GM23338 (cell line): ENCODE measurements around the gene PHGDH. TPM values are rescaled to one million over a fixed set of nuclear protein-coding genes. Genes with fewer than 3 reads are reported as not detected.

Experiments used
- ATAC-seq: fragments of 200-7000 bp; cut with Tn5 transposase; 3 replicates; pipeline ENCODE4 v1.9.1; 2020
- DNase-seq: peaks from one replicate; pipeline ENCODE4 v3.0.0-alpha.2; 2015; ENCODE audit warnings: low spot score
- H2AFZ ChIP-seq: fragments of 200-600 bp; sonication (generic); 2 replicates; pipeline ENCODE4 v1.8.0; 2016; ENCODE audit warnings: antibody characterized with exemption, mild to moderate bottlenecking, moderate library complexity
- H3F3A ChIP-seq: fragments of 200-600 bp; sonication (generic); replicated peaks from 2 replicates; pipeline ENCODE4 v1.8.0; 2017; ENCODE audit warnings: antibody characterized with exemption, mixed run types, low read depth
- H3K27ac ChIP-seq: fragments of 200-600 bp; sonication (generic); 2 replicates; pipeline ENCODE4 v1.6.1; 2016; ENCODE audit warnings: low read depth
- H3K27me3 ChIP-seq: fragments of 200-600 bp; sonication (generic); 2 replicates; pipeline ENCODE4 v1.8.0; 2016; ENCODE audit warnings: mild to moderate bottlenecking, mixed run types, moderate library complexity; ENCODE audit not compliant: insufficient read depth
- H3K36me3 ChIP-seq: fragments of 200-600 bp; sonication (generic); 2 replicates; pipeline ENCODE4 v1.8.0; 2016; ENCODE audit warnings: mild to moderate bottlenecking; ENCODE audit not compliant: insufficient read depth
- H3K4me1 ChIP-seq: fragments of 200-600 bp; sonication (generic); 2 replicates; pipeline ENCODE4 v1.8.0; 2016; ENCODE audit warnings: mild to moderate bottlenecking, moderate library complexity; ENCODE audit not compliant: insufficient read depth
- H3K4me2 ChIP-seq: fragments of 200-600 bp; sonication (generic); 2 replicates; pipeline ENCODE4 v1.7.1; 2017; ENCODE audit warnings: mixed run types
- H3K4me3 ChIP-seq: fragments of 200-600 bp; sonication (generic); 2 replicates; pipeline ENCODE4 v1.6.1; 2016; ENCODE audit warnings: mixed run types
- H3K79me2 ChIP-seq: fragments of 200-600 bp; sonication (generic); replicated peaks from 2 replicates; pipeline ENCODE4 v1.8.0; 2017; ENCODE audit warnings: mild to moderate bottlenecking; ENCODE audit not compliant: insufficient read depth
- H3K9me2 ChIP-seq: fragments of 200-600 bp; sonication (generic); 2 replicates; pipeline ENCODE4 v1.8.0; 2017; ENCODE audit not compliant: insufficient read depth
- H4K20me1 ChIP-seq: fragments of 200-600 bp; sonication (generic); replicated peaks from 2 replicates; pipeline ENCODE4 v1.8.0; 2017; ENCODE audit warnings: mild to moderate bottlenecking; ENCODE audit not compliant: insufficient read depth
- H3K27ac Mint-ChIP-seq: 2 replicates; pipeline ENCODE4 v1.8.0; 2020; ENCODE audit warnings: inconsistent platforms, mild to moderate bottlenecking, moderate library complexity, mixed read lengths
- H3K27me3 Mint-ChIP-seq: 3 replicates; pipeline ENCODE4 v1.8.0; 2022; ENCODE audit warnings: low read depth, mild to moderate bottlenecking, moderate library complexity, mixed read lengths, inconsistent platforms; ENCODE audit not compliant: insufficient read depth, poor library complexity
- H3K36me3 Mint-ChIP-seq: 3 replicates; pipeline ENCODE4 v1.8.0; 2021; ENCODE audit warnings: low read depth, mild to moderate bottlenecking, inconsistent platforms, moderate library complexity, mixed read lengths
- H3K4me1 Mint-ChIP-seq: 3 replicates; pipeline ENCODE4 v1.8.0; 2020; ENCODE audit warnings: mild to moderate bottlenecking, inconsistent platforms, mixed read lengths
- H3K4me3 Mint-ChIP-seq: 3 replicates; pipeline ENCODE4 v1.8.0; 2021; ENCODE audit warnings: moderate library complexity, mild to moderate bottlenecking, inconsistent platforms, mixed read lengths
- H3K9me3 Mint-ChIP-seq: 3 replicates; pipeline ENCODE4 v1.8.0; 2020; ENCODE audit warnings: moderate library complexity, mild to moderate bottlenecking, inconsistent platforms, mixed read lengths
- CREB1 ChIP-seq: fragments of 250-450 bp; sonication (Bioruptor Pico); IDR thresholded peaks from 2 replicates; pipeline ENCODE4 v1.5.0; 2020; ENCODE audit warnings: low read depth, mild to moderate bottlenecking, moderate library complexity
- ETS1 ChIP-seq: IDR thresholded peaks from 2 replicates; pipeline ENCODE4 v1.6.1; 2016; ENCODE audit warnings: antibody characterized with exemption
- EZH2 ChIP-seq: fragments of 200-600 bp; sonication (generic); IDR thresholded peaks from one replicate; pipeline ENCODE4 v1.8.0; 2017; ENCODE audit warnings: antibody characterized with exemption, mild to moderate bottlenecking, low read depth; ENCODE audit not compliant: unreplicated experiment
- EZH2phosphoT487 ChIP-seq: fragments of 200-600 bp; sonication (generic); IDR thresholded peaks from one replicate; pipeline ENCODE4 v1.8.1; 2018; ENCODE audit warnings: antibody characterized with exemption; ENCODE audit not compliant: unreplicated experiment
- JUNB ChIP-seq: IDR thresholded peaks from one replicate; pipeline ENCODE4 v1.6.1; 2016; ENCODE audit warnings: antibody characterized with exemption; ENCODE audit not compliant: unreplicated experiment
- NANOG ChIP-seq: IDR thresholded peaks from 2 replicates; pipeline ENCODE4 v1.6.1; 2016; ENCODE audit warnings: antibody characterized with exemption, borderline replicate concordance
- POLR2AphosphoS5 ChIP-seq: IDR thresholded peaks from 2 replicates; pipeline ENCODE4 v1.6.1; 2016; ENCODE audit warnings: antibody characterized with exemption, low read depth
- REST ChIP-seq: IDR thresholded peaks from one replicate; pipeline ENCODE4 v1.6.1; 2018; ENCODE audit warnings: antibody characterized with exemption; ENCODE audit not compliant: unreplicated experiment
- STAT1 ChIP-seq: IDR thresholded peaks from one replicate; pipeline ENCODE4 v1.6.1; 2016; ENCODE audit warnings: antibody characterized with exemption; ENCODE audit not compliant: unreplicated experiment
- ZNF114 ChIP-seq: fragments of 250-450 bp; sonication (Bioruptor Pico); IDR thresholded peaks from 2 replicates; pipeline ENCODE4 v1.5.0; 2020; ENCODE audit warnings: mild to moderate bottlenecking, moderate library complexity
- ZNF331 ChIP-seq: fragments of 250-450 bp; sonication (Bioruptor Pico); IDR thresholded peaks from 2 replicates; pipeline ENCODE4 v1.5.0; 2020; ENCODE audit warnings: low read depth, mild to moderate bottlenecking, moderate library complexity
- polyA plus RNA-seq: library from polyadenylated mRNA; unstranded; fragments of >200 nt; fragmentation: Nextera tagmentation; extraction: Ambion mirVana; gene quantifications from 2 replicates; pipeline ENCODE4 v1.2.1, GENCODE V29; 2016
- total RNA-seq: library from RNA; depleted of rRNA; stranded (reverse); fragments of >200 nt; shearing (Covaris generic); gene quantifications from 2 replicates; pipeline ENCODE4 v1.2.3, GENCODE V29; 2014
- TF ChIP-seq, protein P1 (sequence below), 2 experiments: fragments of 200-600 bp in 1 of 2; sonication (generic) in 1 of 2; conservative IDR thresholded peaks; 2 replicates each; pipeline versions ENCODE4 v1.5.1 to v1.6.1; 2016 to 2017; ENCODE audit warnings: antibody characterized with exemption in 2 of 2, low read depth in 2 of 2, mild to moderate bottlenecking in 2 of 2, moderate library complexity in 1 of 2
- TF ChIP-seq, protein P2 (sequence below): fragments of 250-450 bp; sonication (Bioruptor Pico); IDR thresholded peaks from 2 replicates; pipeline ENCODE4 v1.5.0; 2020; ENCODE audit warnings: mild to moderate bottlenecking, moderate library complexity

The PHGDH gene
- total and polyA plus RNA-seq, 2 experiments from 2014 or later: 612 to 885 TPM

- H3K27me3 ChIP-seq: no peaks in the 10 kb centered on the region
- Mint-ChIP-seq H3K4me1 (peaks cover 6% of the 10 kb centered on the region; the same call in 2 of the 3 replicates), H3K9me3 (no peaks in the 10 kb centered on the region), H3K36me3 (no peaks in the 10 kb centered on the region), H3K4me3 (no peak overlapping the region), H3K27ac (no peak overlapping the region), H3K27me3 (no peaks in the 10 kb centered on the region)
- ATAC-seq: no peak
- TF ChIP-seq, protein P1, sequence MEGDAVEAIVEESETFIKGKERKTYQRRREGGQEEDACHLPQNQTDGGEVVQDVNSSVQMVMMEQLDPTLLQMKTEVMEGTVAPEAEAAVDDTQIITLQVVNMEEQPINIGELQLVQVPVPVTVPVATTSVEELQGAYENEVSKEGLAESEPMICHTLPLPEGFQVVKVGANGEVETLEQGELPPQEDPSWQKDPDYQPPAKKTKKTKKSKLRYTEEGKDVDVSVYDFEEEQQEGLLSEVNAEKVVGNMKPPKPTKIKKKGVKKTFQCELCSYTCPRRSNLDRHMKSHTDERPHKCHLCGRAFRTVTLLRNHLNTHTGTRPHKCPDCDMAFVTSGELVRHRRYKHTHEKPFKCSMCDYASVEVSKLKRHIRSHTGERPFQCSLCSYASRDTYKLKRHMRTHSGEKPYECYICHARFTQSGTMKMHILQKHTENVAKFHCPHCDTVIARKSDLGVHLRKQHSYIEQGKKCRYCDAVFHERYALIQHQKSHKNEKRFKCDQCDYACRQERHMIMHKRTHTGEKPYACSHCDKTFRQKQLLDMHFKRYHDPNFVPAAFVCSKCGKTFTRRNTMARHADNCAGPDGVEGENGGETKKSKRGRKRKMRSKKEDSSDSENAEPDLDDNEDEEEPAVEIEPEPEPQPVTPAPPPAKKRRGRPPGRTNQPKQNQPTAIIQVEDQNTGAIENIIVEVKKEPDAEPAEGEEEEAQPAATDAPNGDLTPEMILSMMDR (conservative IDR thresholded peaks at IDR 0.05; ENCODE audit: low read depth in 2 of 2): no peak
- TF ChIP-seq NANOG (no peak), EZH2phosphoT487 (no peak), JUNB (no peak), ZNF331 (CRISPR knock-in tag) (no peak), STAT1 (no peak), POLR2AphosphoS5 (no peak), ZNF114 (CRISPR knock-in tag) (no peak), CREB1 (CRISPR knock-in tag) (no peak), EZH2 (no peak), ETS1 (no peak), REST (no peak)
- TF ChIP-seq, protein P2, sequence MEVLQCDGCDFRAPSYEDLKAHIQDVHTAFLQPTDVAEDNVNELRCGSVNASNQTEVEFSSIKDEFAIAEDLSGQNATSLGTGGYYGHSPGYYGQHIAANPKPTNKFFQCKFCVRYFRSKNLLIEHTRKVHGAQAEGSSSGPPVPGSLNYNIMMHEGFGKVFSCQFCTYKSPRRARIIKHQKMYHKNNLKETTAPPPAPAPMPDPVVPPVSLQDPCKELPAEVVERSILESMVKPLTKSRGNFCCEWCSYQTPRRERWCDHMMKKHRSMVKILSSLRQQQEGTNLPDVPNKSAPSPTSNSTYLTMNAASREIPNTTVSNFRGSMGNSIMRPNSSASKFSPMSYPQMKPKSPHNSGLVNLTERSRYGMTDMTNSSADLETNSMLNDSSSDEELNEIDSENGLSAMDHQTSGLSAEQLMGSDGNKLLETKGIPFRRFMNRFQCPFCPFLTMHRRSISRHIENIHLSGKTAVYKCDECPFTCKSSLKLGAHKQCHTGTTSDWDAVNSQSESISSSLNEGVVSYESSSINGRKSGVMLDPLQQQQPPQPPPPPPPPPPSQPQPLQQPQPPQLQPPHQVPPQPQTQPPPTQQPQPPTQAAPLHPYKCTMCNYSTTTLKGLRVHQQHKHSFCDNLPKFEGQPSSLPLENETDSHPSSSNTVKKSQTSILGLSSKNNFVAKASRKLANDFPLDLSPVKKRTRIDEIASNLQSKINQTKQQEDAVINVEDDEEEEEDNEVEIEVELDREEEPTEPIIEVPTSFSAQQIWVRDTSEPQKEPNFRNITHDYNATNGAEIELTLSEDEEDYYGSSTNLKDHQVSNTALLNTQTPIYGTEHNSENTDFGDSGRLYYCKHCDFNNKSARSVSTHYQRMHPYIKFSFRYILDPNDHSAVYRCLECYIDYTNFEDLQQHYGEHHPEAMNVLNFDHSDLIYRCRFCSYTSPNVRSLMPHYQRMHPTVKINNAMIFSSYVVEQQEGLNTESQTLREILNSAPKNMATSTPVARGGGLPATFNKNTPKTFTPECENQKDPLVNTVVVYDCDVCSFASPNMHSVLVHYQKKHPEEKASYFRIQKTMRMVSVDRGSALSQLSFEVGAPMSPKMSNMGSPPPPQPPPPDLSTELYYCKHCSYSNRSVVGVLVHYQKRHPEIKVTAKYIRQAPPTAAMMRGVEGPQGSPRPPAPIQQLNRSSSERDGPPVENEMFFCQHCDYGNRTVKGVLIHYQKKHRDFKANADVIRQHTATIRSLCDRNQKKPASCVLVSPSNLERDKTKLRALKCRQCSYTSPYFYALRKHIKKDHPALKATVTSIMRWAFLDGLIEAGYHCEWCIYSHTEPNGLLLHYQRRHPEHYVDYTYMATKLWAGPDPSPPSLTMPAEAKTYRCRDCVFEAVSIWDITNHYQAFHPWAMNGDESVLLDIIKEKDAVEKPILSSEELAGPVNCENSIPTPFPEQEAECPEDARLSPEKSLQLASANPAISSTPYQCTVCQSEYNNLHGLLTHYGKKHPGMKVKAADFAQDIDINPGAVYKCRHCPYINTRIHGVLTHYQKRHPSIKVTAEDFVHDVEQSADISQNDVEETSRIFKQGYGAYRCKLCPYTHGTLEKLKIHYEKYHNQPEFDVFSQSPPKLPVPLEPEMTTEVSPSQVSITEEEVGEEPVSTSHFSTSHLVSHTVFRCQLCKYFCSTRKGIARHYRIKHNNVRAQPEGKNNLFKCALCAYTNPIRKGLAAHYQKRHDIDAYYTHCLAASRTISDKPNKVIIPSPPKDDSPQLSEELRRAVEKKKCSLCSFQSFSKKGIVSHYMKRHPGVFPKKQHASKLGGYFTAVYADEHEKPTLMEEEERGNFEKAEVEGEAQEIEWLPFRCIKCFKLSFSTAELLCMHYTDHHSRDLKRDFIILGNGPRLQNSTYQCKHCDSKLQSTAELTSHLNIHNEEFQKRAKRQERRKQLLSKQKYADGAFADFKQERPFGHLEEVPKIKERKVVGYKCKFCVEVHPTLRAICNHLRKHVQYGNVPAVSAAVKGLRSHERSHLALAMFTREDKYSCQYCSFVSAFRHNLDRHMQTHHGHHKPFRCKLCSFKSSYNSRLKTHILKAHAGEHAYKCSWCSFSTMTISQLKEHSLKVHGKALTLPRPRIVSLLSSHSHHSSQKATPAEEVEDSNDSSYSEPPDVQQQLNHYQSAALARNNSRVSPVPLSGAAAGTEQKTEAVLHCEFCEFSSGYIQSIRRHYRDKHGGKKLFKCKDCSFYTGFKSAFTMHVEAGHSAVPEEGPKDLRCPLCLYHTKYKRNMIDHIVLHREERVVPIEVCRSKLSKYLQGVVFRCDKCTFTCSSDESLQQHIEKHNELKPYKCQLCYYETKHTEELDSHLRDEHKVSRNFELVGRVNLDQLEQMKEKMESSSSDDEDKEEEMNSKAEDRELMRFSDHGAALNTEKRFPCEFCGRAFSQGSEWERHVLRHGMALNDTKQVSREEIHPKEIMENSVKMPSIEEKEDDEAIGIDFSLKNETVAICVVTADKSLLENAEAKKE (CRISPR knock-in tag): no peak
- DNase-seq: no peak
- H3K4me2 ChIP-seq: no peak overlapping the region
- no peak overlapping the region for H3K4me3 ChIP-seq
- no peak overlapping the region for H3K27ac ChIP-seq
- H3K36me3 ChIP-seq: no peaks in the 10 kb centered on the region
- H2AFZ ChIP-seq: peak overlapping the region; percentile 86; the same call in 1 of the 2 replicates
- H3F3A ChIP-seq: no peaks in the 10 kb centered on the region
- H3K79me2 ChIP-seq: no peaks in the 10 kb centered on the region
- H3K4me1 ChIP-seq: peaks cover 3% of the 10 kb centered on the region; the same call in 1 of the 2 replicates
- no peaks in the 10 kb centered on the region for H3K9me2 ChIP-seq
- H4K20me1 ChIP-seq: no peaks in the 10 kb centered on the region
These were observed 67.3 kb downstream of the PHGDH start for GRCh38 chr1:119778886-119779560.
